ENCODE results near the gene GRAPL.
"Not testable (repeated sequence)": the region's sequence is repeated elsewhere in the genome, so short reads cannot be mapped to it uniquely, and the experiment has no call there.

The GRAPL gene

GRCh38 chr17:19174422-19174821 is 47.0 kb downstream of the GRAPL start:
- H4K5ac ChIP-seq (ENCODE audit: low read length); H2AK5ac ChIP-seq (ENCODE audit: low read length): not testable (repeated sequence)

GRCh38 chr17:19175410-19175809 is 48.0 kb downstream of the GRAPL start:
- not testable (repeated sequence) for H2BK120ac ChIP-seq (ENCODE audit: low read depth, low read length); H3K23ac ChIP-seq (ENCODE audit: low read length); H3K4me2 ChIP-seq (ENCODE audit: low read length); H3K9ac ChIP-seq (ENCODE audit: low read length); H3K4me3 ChIP-seq (ENCODE audit: low read length); H3K4me1 ChIP-seq (ENCODE audit: control insufficient read depth, low read depth, low read length); H3K79me1 ChIP-seq (ENCODE audit: low read length); H3K36me3 ChIP-seq (ENCODE audit: control insufficient read depth, insufficient read depth, low read length); H3K79me2 ChIP-seq (ENCODE audit: control insufficient read depth, insufficient read depth, low read length); H3K18ac ChIP-seq (ENCODE audit: low read length); H3K27me3 ChIP-seq (ENCODE audit: insufficient read depth, low read length, poor library complexity); H2BK5ac ChIP-seq (ENCODE audit: low read length); H4K8ac ChIP-seq (ENCODE audit: low read depth, low read length); H2BK15ac ChIP-seq (replicated peaks; ENCODE audit: low read depth); DNase-seq; H3K56ac ChIP-seq (ENCODE audit: low read length); H4K5ac ChIP-seq (ENCODE audit: low read length); H3K4ac ChIP-seq (ENCODE audit: low read depth, low read length); H3K27ac ChIP-seq (ENCODE audit: low read depth, low read length); H2AK5ac ChIP-seq (ENCODE audit: low read length)
- whole genome bisulfite sequencing (ENCODE audit: extremely low coverage, insufficient coverage, low lambda C conversion rate), result no CpG with 5 or more reads among the region's 20 CpGs

More at GRCh38 chr17:19174422-19174821, 47.0 kb downstream of the GRAPL start:
- not testable (repeated sequence) for H3K79me1 ChIP-seq (ENCODE audit: low read length); H3K4me1 ChIP-seq (ENCODE audit: control insufficient read depth, low read depth, low read length); H2BK15ac ChIP-seq (replicated peaks; ENCODE audit: low read depth); H3K36me3 ChIP-seq (ENCODE audit: control insufficient read depth, insufficient read depth, low read length); H3K4me2 ChIP-seq (ENCODE audit: low read length); H3K4ac ChIP-seq (ENCODE audit: low read depth, low read length); H3K18ac ChIP-seq (ENCODE audit: low read length); H3K79me2 ChIP-seq (ENCODE audit: control insufficient read depth, insufficient read depth, low read length); H3K23ac ChIP-seq (ENCODE audit: low read length); H4K8ac ChIP-seq (ENCODE audit: low read depth, low read length); H3K9ac ChIP-seq (ENCODE audit: low read length); DNase-seq; H3K56ac ChIP-seq (ENCODE audit: low read length); H3K27ac ChIP-seq (ENCODE audit: low read depth, low read length); H3K27me3 ChIP-seq (ENCODE audit: insufficient read depth, low read length, poor library complexity); H3K4me3 ChIP-seq (ENCODE audit: low read length); H2BK5ac ChIP-seq (ENCODE audit: low read length); H2BK120ac ChIP-seq (ENCODE audit: low read depth, low read length)
- no CpG with 5 or more reads among the region's 3 CpGs for WGBS (ENCODE audit: extremely low coverage, insufficient coverage, low lambda C conversion rate)

- not testable (repeated sequence) for H2AK5ac ChIP-seq (ENCODE audit: low read length); H2BK15ac ChIP-seq (replicated peaks; ENCODE audit: low read depth); H4K5ac ChIP-seq (ENCODE audit: low read length); H3K4me3 ChIP-seq (ENCODE audit: low read length); H3K56ac ChIP-seq (ENCODE audit: low read length); H3K9ac ChIP-seq (ENCODE audit: low read length); H3K79me2 ChIP-seq (ENCODE audit: control insufficient read depth, insufficient read depth, low read length); H2BK5ac ChIP-seq (ENCODE audit: low read length); H3K36me3 ChIP-seq (ENCODE audit: control insufficient read depth, insufficient read depth, low read length); H3K27me3 ChIP-seq (ENCODE audit: insufficient read depth, low read length, poor library complexity); H3K4me1 ChIP-seq (ENCODE audit: control insufficient read depth, low read depth, low read length); H3K27ac ChIP-seq (ENCODE audit: low read depth, low read length); H3K23ac ChIP-seq (ENCODE audit: low read length); H3K79me1 ChIP-seq (ENCODE audit: low read length); H2BK120ac ChIP-seq (ENCODE audit: low read depth, low read length); DNase-seq; H4K8ac ChIP-seq (ENCODE audit: low read depth, low read length); H3K4ac ChIP-seq (ENCODE audit: low read depth, low read length); H3K4me2 ChIP-seq (ENCODE audit: low read length); H3K18ac ChIP-seq (ENCODE audit: low read length)
- no CpG with 5 or more reads among the region's 33 CpGs for WGBS (ENCODE audit: extremely low coverage, insufficient coverage, low lambda C conversion rate)
Measured at GRCh38 chr17:19181040-19181875, 53.9 kb downstream of the GRAPL start.

- no CpG with 5 or more reads among the region's 62 CpGs for WGBS (ENCODE audit: extremely low coverage, insufficient coverage, low lambda C conversion rate)
- DNase-seq, result not testable (repeated sequence)
Measured at GRCh38 chr17:19187883-19188869, 60.8 kb downstream of the GRAPL start.

GRCh38 chr17:19188870-19189708 is 61.7 kb downstream of the GRAPL start:
- not testable (repeated sequence) for H3K4ac ChIP-seq (ENCODE audit: low read depth, low read length); H3K4me1 ChIP-seq (ENCODE audit: control insufficient read depth, low read depth, low read length)
- no CpG with 5 or more reads among the region's 39 CpGs for WGBS (ENCODE audit: extremely low coverage, insufficient coverage, low lambda C conversion rate)

More at GRCh38 chr17:19187883-19188869, 60.8 kb downstream of the GRAPL start:
- H3K4me1 ChIP-seq (ENCODE audit: control insufficient read depth, low read depth, low read length); H3K79me1 ChIP-seq (ENCODE audit: low read length); H3K18ac ChIP-seq (ENCODE audit: low read length); H4K5ac ChIP-seq (ENCODE audit: low read length); H3K79me2 ChIP-seq (ENCODE audit: control insufficient read depth, insufficient read depth, low read length); H2BK120ac ChIP-seq (ENCODE audit: low read depth, low read length); H4K8ac ChIP-seq (ENCODE audit: low read depth, low read length); H3K27ac ChIP-seq (ENCODE audit: low read depth, low read length); H3K23ac ChIP-seq (ENCODE audit: low read length); H3K36me3 ChIP-seq (ENCODE audit: control insufficient read depth, insufficient read depth, low read length); H3K56ac ChIP-seq (ENCODE audit: low read length); H3K27me3 ChIP-seq (ENCODE audit: insufficient read depth, low read length, poor library complexity); H3K9ac ChIP-seq (ENCODE audit: low read length); H2AK5ac ChIP-seq (ENCODE audit: low read length); H2BK15ac ChIP-seq (replicated peaks; ENCODE audit: low read depth); H3K4me2 ChIP-seq (ENCODE audit: low read length); H3K4ac ChIP-seq (ENCODE audit: low read depth, low read length); H3K4me3 ChIP-seq (ENCODE audit: low read length); H2BK5ac ChIP-seq (ENCODE audit: low read length): not testable (repeated sequence)

More at GRCh38 chr17:19188870-19189708, 61.7 kb downstream of the GRAPL start:
- H3K18ac ChIP-seq (ENCODE audit: low read length); H2BK5ac ChIP-seq (ENCODE audit: low read length); H3K36me3 ChIP-seq (ENCODE audit: control insufficient read depth, insufficient read depth, low read length); DNase-seq; H2AK5ac ChIP-seq (ENCODE audit: low read length); H2BK15ac ChIP-seq (replicated peaks; ENCODE audit: low read depth); H3K4me3 ChIP-seq (ENCODE audit: low read length); H3K9ac ChIP-seq (ENCODE audit: low read length); H3K27me3 ChIP-seq (ENCODE audit: insufficient read depth, low read length, poor library complexity); H2BK120ac ChIP-seq (ENCODE audit: low read depth, low read length); H3K27ac ChIP-seq (ENCODE audit: low read depth, low read length); H3K79me1 ChIP-seq (ENCODE audit: low read length); H3K4me2 ChIP-seq (ENCODE audit: low read length); H3K79me2 ChIP-seq (ENCODE audit: control insufficient read depth, insufficient read depth, low read length); H4K8ac ChIP-seq (ENCODE audit: low read depth, low read length); H3K56ac ChIP-seq (ENCODE audit: low read length); H4K5ac ChIP-seq (ENCODE audit: low read length); H3K23ac ChIP-seq (ENCODE audit: low read length): not testable (repeated sequence)

Data from mesendoderm (in vitro differentiated cells).